SJSA1 (cell line): Measurements from ENCODE around the gene DKK3. TPM values are rescaled to one million over a fixed set of nuclear protein-coding genes. Genes with fewer than 3 reads are reported as not detected.

Source experiments
- DNase-seq, 2 experiments: peaks; one replicate each; pipeline ENCODE4 v3.0.0-alpha.2; 2015 to 2020; ENCODE audit warnings: low spot score in 2 of 2, low read depth in 1 of 2
- H3K27ac ChIP-seq: fragments of 250-450 bp; sonication (Bioruptor Pico); 2 replicates; pipeline ENCODE4 v1.5.1; 2020; ENCODE audit warnings: mild to moderate bottlenecking, moderate library complexity
- H3K27me3 ChIP-seq: fragments of 250-450 bp; sonication (Bioruptor Pico); replicated peaks from 2 replicates; pipeline ENCODE4 v1.5.1; 2020; ENCODE audit warnings: mild to moderate bottlenecking, moderate library complexity
- H3K36me3 ChIP-seq: fragments of 250-450 bp; sonication (Bioruptor Pico); 2 replicates; pipeline ENCODE4 v1.5.1; 2020; ENCODE audit warnings: mild to moderate bottlenecking
- H3K4me1 ChIP-seq: fragments of 250-450 bp; sonication (Bioruptor Pico); replicated peaks from 2 replicates; pipeline ENCODE4 v1.6.1; 2021; ENCODE audit warnings: mild to moderate bottlenecking
- H3K4me3 ChIP-seq: fragments of 250-450 bp; sonication (Bioruptor Pico); 2 replicates; pipeline ENCODE4 v1.5.1; 2020; ENCODE audit warnings: mild to moderate bottlenecking
- H3K9me3 ChIP-seq: fragments of 250-450 bp; sonication (Bioruptor Pico); replicated peaks from 2 replicates; pipeline ENCODE4 v1.5.1; 2020; ENCODE audit warnings: mild to moderate bottlenecking
- total RNA-seq: library from RNA; depleted of rRNA; stranded (reverse); fragments of >200 nt; shearing (Covaris generic); gene quantifications from 2 replicates; pipeline ENCODE4 v1.2.3, GENCODE V29; 2014

Gene DKK3
- total RNA-seq, 1 experiment from 2014 or later = 807 TPM

DNA sequence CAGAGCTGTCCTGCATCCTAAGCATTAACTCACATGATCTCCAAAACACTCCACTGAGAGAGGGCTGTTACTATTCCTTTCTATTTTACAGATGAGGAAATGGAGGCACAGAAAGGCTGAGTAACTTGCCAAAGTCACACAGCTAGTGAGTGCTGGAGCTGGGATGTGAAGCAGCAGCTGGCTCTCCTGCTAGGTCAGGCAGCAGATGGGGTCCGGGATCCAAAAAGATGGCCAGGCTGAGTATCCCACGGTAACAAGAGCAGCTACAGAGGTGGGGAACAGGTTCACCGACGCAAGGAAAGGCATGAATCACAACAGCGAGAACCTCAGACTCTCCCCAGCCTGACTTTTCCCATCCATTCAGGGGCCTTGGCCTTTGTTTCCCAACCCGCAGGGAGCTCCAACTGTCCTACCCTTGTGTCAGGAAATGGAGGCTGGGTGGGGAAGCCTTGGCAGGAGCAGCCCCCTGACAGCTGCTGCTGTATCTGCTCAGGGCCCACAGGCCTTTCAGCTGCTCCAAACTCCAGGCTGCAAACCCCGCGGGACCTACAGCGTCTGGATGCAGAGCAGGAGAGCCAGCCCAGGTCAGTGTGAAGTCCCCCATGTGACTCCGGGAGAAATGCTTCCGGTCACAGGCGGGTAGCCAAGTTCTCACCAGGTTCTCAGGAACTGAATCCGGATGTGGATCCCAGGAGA, 29.5 kb downstream of the DKK3 start:
- Histone ChIP-seq H3K27ac (peak overlapping the region; percentile 51), H3K9me3 (no peaks in the 10 kb centered on the region), H3K27me3 (no peaks in the 10 kb centered on the region), H3K4me3 (no peak overlapping the region), H3K4me1 (peaks cover 85% of the 10 kb centered on the region), H3K36me3 (peaks cover 89% of the 10 kb centered on the region)
- peak in 1 of 2 experiments; percentile 44 for DNase-seq

- no peak overlapping the region for H3K4me3 ChIP-seq
- H3K27ac ChIP-seq = peak overlapping the region; percentile 73
- DNase-seq = no peak
- H3K4me1 ChIP-seq = peaks cover 88% of the 10 kb centered on the region
- H3K27me3 ChIP-seq = no peaks in the 10 kb centered on the region
- H3K9me3 ChIP-seq = no peaks in the 10 kb centered on the region
- peaks cover 85% of the 10 kb centered on the region for H3K36me3 ChIP-seq
Measured at GRCh38 chr11:11978098-11978637, 30.3 kb downstream of the DKK3 start.

- peak overlapping the region; percentile 73 for H3K27ac ChIP-seq
- H3K36me3 ChIP-seq = peaks cover 83% of the 10 kb centered on the region
- peaks cover 92% of the 10 kb centered on the region for H3K4me1 ChIP-seq
- H3K27me3 ChIP-seq = no peaks in the 10 kb centered on the region
- peak; percentile 88 to 91 for DNase-seq
- H3K4me3 ChIP-seq = no peak overlapping the region
- H3K9me3 ChIP-seq = no peaks in the 10 kb centered on the region
Measured at GRCh38 chr11:11977206-11977938, 31.1 kb downstream of the DKK3 start.

DNA sequence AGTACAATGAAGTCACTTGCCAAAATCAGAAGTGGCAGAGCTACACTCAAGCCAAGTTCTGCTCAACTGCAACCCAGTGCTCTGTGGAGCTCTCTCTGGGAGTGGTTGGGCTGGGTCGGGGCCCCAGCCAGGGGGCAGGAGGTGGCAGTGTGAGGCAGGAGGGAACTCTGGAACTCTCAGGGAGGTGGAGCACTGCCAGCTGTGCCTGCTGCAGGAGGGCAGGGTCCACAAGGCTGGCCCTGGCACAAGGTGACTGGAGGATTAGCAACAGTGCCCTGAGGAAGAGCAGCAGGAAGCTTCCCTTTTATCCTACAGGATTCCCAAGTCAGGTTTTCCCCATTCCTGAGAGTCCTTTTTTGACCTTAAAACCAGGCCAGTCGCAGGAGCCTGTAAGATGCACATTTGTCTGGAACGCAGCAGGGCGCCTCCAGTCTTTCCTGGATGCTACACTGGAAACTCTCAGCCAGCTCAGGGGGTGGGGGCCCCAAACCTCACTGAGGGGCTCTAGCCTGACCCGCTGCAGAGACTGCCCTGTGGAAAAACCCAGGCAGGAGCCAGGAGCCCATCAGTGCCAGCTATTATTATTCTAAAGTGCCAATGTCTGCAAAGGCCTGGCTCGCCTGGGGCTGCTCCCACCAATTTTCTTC, 31.8 kb downstream of the DKK3 start:
- peak overlapping the region; percentile 73 for H3K27ac ChIP-seq
- H3K36me3 ChIP-seq = peaks cover 82% of the 10 kb centered on the region
- H3K4me1 ChIP-seq = peaks cover 96% of the 10 kb centered on the region
- no peak overlapping the region for H3K4me3 ChIP-seq
- DNase-seq = no peak
- H3K9me3 ChIP-seq = no peaks in the 10 kb centered on the region
- no peaks in the 10 kb centered on the region for H3K27me3 ChIP-seq

- H3K27ac ChIP-seq = peak overlapping the region; percentile 73
- H3K27me3 ChIP-seq = no peaks in the 10 kb centered on the region
- H3K4me3 ChIP-seq = no peak overlapping the region
- DNase-seq = no peak
- H3K36me3 ChIP-seq = peaks cover 80% of the 10 kb centered on the region
- H3K9me3 ChIP-seq = no peaks in the 10 kb centered on the region
- H3K4me1 ChIP-seq = peaks cover 85% of the 10 kb centered on the region
Measured at GRCh38 chr11:11975201-11976092, 33.0 kb downstream of the DKK3 start.

DNA sequence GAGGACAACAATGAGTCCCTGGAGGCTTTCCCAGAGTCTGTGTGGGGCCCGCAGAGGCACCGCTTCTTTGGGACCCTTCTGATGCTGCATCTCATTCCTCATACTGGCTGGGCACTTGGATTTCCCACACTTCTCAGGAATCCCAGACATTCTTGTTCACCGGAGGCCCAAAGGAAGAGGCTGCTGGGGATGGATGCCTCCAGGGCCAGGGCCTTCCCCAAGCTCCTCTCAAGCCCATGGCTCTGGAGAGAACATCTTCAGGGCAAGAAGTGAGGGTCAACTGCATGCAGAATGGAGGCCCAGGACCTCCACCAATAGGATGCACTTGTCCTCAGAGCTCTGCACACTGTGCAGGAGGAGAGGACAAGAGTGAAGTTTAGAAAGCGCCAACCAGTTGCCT, 34.6 kb downstream of the DKK3 start:
- H3K27ac ChIP-seq = peak overlapping the region; percentile 72
- no peaks in the 10 kb centered on the region for H3K9me3 ChIP-seq
- no peaks in the 10 kb centered on the region for H3K27me3 ChIP-seq
- DNase-seq = no peak
- H3K4me1 ChIP-seq = peaks cover 69% of the 10 kb centered on the region
- peaks cover 80% of the 10 kb centered on the region for H3K36me3 ChIP-seq
- H3K4me3 ChIP-seq = no peak overlapping the region

GRCh38 chr11:11973361-11973800, 35.0 kb downstream of the DKK3 start:
- DNase-seq = peak; percentile 72
- Histone ChIP-seq H3K4me1 (peaks cover 64% of the 10 kb centered on the region), H3K27me3 (no peaks in the 10 kb centered on the region), H3K9me3 (no peaks in the 10 kb centered on the region), H3K4me3 (no peak overlapping the region), H3K36me3 (peaks cover 80% of the 10 kb centered on the region), H3K27ac (peak overlapping the region; percentile 72)

GRCh38 chr11:11972730-11973341, 35.6 kb downstream of the DKK3 start:
- DNase-seq = no peak
- Histone ChIP-seq H3K36me3 (peaks cover 80% of the 10 kb centered on the region), H3K27me3 (no peaks in the 10 kb centered on the region), H3K9me3 (no peaks in the 10 kb centered on the region), H3K27ac (peak overlapping the region; percentile 72), H3K4me3 (no peak overlapping the region), H3K4me1 (peaks cover 59% of the 10 kb centered on the region)

GRCh38 chr11:11971906-11972547, 36.4 kb downstream of the DKK3 start:
- H3K4me3 ChIP-seq = no peak overlapping the region
- no peaks in the 10 kb centered on the region for H3K9me3 ChIP-seq
- no peak overlapping the region for H3K27ac ChIP-seq
- peaks cover 85% of the 10 kb centered on the region for H3K36me3 ChIP-seq
- no peaks in the 10 kb centered on the region for H3K27me3 ChIP-seq
- H3K4me1 ChIP-seq = peaks cover 51% of the 10 kb centered on the region
- no peak for DNase-seq

DNA sequence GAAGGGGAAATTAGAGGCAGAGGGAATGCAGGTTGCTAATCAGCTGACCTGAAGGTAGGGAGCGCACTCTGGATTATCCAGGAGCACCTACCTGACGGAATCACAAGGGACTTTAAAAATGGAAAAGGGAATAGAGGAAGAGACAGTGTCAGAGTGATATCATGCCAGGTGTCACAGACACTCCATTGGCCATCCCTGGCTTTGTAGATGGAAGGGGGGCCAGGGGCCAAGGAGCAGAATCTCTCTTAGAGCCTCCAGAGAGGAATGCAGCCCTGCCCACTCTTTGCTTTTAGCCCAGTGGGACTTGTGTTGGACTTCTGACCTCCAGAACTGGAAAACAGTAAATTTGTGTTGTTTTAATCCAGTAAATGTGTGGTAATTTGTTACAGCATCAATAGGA, 37.9 kb downstream of the DKK3 start:
- Histone ChIP-seq H3K4me1 (peaks cover 36% of the 10 kb centered on the region), H3K27ac (no peak overlapping the region), H3K4me3 (no peak overlapping the region), H3K36me3 (peaks cover 91% of the 10 kb centered on the region), H3K27me3 (no peaks in the 10 kb centered on the region), H3K9me3 (no peaks in the 10 kb centered on the region)
- no peak for DNase-seq

GRCh38 chr11:11969380-11970215, 38.8 kb downstream of the DKK3 start:
- Histone ChIP-seq H3K4me1 (peaks cover 26% of the 10 kb centered on the region), H3K27me3 (no peaks in the 10 kb centered on the region), H3K9me3 (no peaks in the 10 kb centered on the region), H3K4me3 (no peak overlapping the region), H3K36me3 (peaks cover 91% of the 10 kb centered on the region), H3K27ac (no peak overlapping the region)
- DNase-seq = no peak
